NT2/D1 (cell line): ENCODE results near the gene GK.
"Not testable (repeated sequence)": the region's sequence is repeated elsewhere in the genome, so short reads cannot be mapped to it uniquely, and the experiment has no call there.

Experiments
- DNase-seq: peaks from one replicate; pipeline ENCODE4 v3.0.0-alpha.2; 2011; ENCODE audit warnings: low read depth, low spot score
- H3K27me3 ChIP-seq: 2 replicates; pipeline ENCODE4 v1.6.0; 2011; ENCODE audit warnings: mild to moderate bottlenecking; ENCODE audit not compliant: insufficient read length, insufficient read depth
- H3K36me3 ChIP-seq: 2 replicates; pipeline ENCODE4 v1.6.1; 2011; ENCODE audit warnings: mild to moderate bottlenecking, low read length, mixed read lengths; ENCODE audit not compliant: insufficient read depth, insufficient read length
- H3K4me1 ChIP-seq: 2 replicates; pipeline ENCODE4 v1.5.1; 2011; ENCODE audit not compliant: insufficient read depth, insufficient read length
- H3K4me3 ChIP-seq: 2 replicates; pipeline ENCODE4 v1.5.1; 2011; ENCODE audit warnings: low read depth; ENCODE audit not compliant: insufficient read length
- H3K9ac ChIP-seq: 2 replicates; pipeline ENCODE4 v1.6.0; 2011; ENCODE audit warnings: low read depth; ENCODE audit not compliant: insufficient read length
- H3K9me3 ChIP-seq: 2 replicates; pipeline ENCODE4 v1.5.1; 2011; ENCODE audit warnings: mild to moderate bottlenecking, low read length; ENCODE audit not compliant: insufficient read depth
- SUZ12 ChIP-seq: IDR thresholded peaks from 2 replicates; pipeline ENCODE4 v1.6.1; 2011; ENCODE audit not compliant: insufficient read length, insufficient read depth; ENCODE audit errors: extremely low read depth
- YY1 ChIP-seq: IDR thresholded peaks from 2 replicates; pipeline ENCODE4 v1.6.1; 2011; ENCODE audit not compliant: insufficient read length, insufficient read depth
- ZNF274 ChIP-seq: IDR thresholded peaks from 2 replicates; pipeline ENCODE4 v1.6.1; 2011; ENCODE audit warnings: mild to moderate bottlenecking, low read depth, low read length

GK gene

GRCh38 chrX:30666094-30666493, 12.9 kb downstream of the GK start:
- DNase-seq, result no peak
- no peaks in the 10 kb centered on the region for H3K27me3 ChIP-seq
- no peaks in the 10 kb centered on the region for H3K4me1 ChIP-seq
- peaks cover 3% of the 10 kb centered on the region for H3K36me3 ChIP-seq
- no peak overlapping the region for H3K4me3 ChIP-seq
- TF ChIP-seq SUZ12 (no peak), ZNF274 (no peak), YY1 (no peak)
- H3K9ac ChIP-seq, result no peak overlapping the region
- no peaks in the 10 kb centered on the region for H3K9me3 ChIP-seq

GRCh38 chrX:30668581-30668980, 15.4 kb downstream of the GK start:
- no peak for DNase-seq
- Histone ChIP-seq H3K36me3 (peaks cover 3% of the 10 kb centered on the region), H3K4me3 (no peak overlapping the region), H3K27me3 (no peaks in the 10 kb centered on the region), H3K9me3 (no peaks in the 10 kb centered on the region), H3K4me1 (no peaks in the 10 kb centered on the region), H3K9ac (no peak overlapping the region)
- no peak for TF ChIP-seq YY1
- TF ChIP-seq SUZ12, result no peak
- TF ChIP-seq ZNF274, result no peak

GRCh38 chrX:30671189-30671588, 18.0 kb downstream of the GK start:
- not testable (repeated sequence) for H3K9me3 ChIP-seq, DNase-seq, H3K4me1 ChIP-seq, H3K4me3 ChIP-seq, H3K36me3 ChIP-seq, H3K27me3 ChIP-seq, H3K9ac ChIP-seq

- Histone ChIP-seq H3K27me3 (no peaks in the 10 kb centered on the region), H3K9me3 (no peaks in the 10 kb centered on the region), H3K9ac (no peak overlapping the region), H3K36me3 (peaks cover 3% of the 10 kb centered on the region), H3K4me1 (no peaks in the 10 kb centered on the region), H3K4me3 (no peak overlapping the region)
- DNase-seq, result no peak
- TF ChIP-seq YY1 (no peak), SUZ12 (no peak), ZNF274 (no peak)
Observed at GRCh38 chrX:30673127-30673796, 20.0 kb downstream of the GK start.

GRCh38 chrX:30673884-30674598, 20.8 kb downstream of the GK start:
- Histone ChIP-seq H3K9ac (no peak overlapping the region), H3K4me3 (no peak overlapping the region), H3K36me3 (no peaks in the 10 kb centered on the region), H3K27me3 (no peaks in the 10 kb centered on the region), H3K9me3 (no peaks in the 10 kb centered on the region), H3K4me1 (no peaks in the 10 kb centered on the region)
- TF ChIP-seq ZNF274, result no peak
- no peak for TF ChIP-seq YY1
- TF ChIP-seq SUZ12, result no peak
- no peak for DNase-seq

- H3K9me3 ChIP-seq, result no peaks in the 10 kb centered on the region
- no peak overlapping the region for H3K4me3 ChIP-seq
- no peaks in the 10 kb centered on the region for H3K4me1 ChIP-seq
- TF ChIP-seq YY1 (no peak), ZNF274 (no peak), SUZ12 (no peak)
- no peak overlapping the region for H3K9ac ChIP-seq
- DNase-seq, result no peak
- H3K27me3 ChIP-seq, result no peaks in the 10 kb centered on the region
- no peaks in the 10 kb centered on the region for H3K36me3 ChIP-seq
Observed at GRCh38 chrX:30674799-30675198, 21.6 kb downstream of the GK start.

GRCh38 chrX:30679369-30679768, 26.1 kb downstream of the GK start:
- Histone ChIP-seq H3K9me3 (no peaks in the 10 kb centered on the region), H3K4me3 (no peak overlapping the region), H3K36me3 (no peaks in the 10 kb centered on the region), H3K4me1 (no peaks in the 10 kb centered on the region), H3K27me3 (no peaks in the 10 kb centered on the region), H3K9ac (no peak overlapping the region)
- no peak for TF ChIP-seq YY1
- DNase-seq, result no peak
